H9 (cell line): Measurements from ENCODE around the gene ACSM5. TPM values are rescaled to one million over a fixed set of nuclear protein-coding genes. Genes with fewer than 3 reads are reported as not detected.
A peak's percentile ranks its signal among the peaks of the same experiment; 100 is the strongest.

Experiments used
- DNase-seq: peaks from one replicate; pipeline ENCODE4 v3.0.0-alpha.2; 2017
- H2AFZ ChIP-seq: one replicate; pipeline ENCODE4 v1.6.1; 2013; ENCODE audit warnings: mild to moderate bottlenecking, low read length, control low read depth, moderate library complexity
- H2AK5ac ChIP-seq: 2 replicates; pipeline ENCODE4 v1.6.1; 2013; ENCODE audit warnings: low read length, control low read depth, mixed read lengths; ENCODE audit not compliant: insufficient read length
- H2BK120ac ChIP-seq: one replicate; pipeline ENCODE4 v1.6.1; 2013; ENCODE audit warnings: low read depth, mild to moderate bottlenecking, low read length, control low read depth, inconsistent platforms; ENCODE audit not compliant: poor library complexity, severe bottlenecking
- H2BK12ac ChIP-seq: 2 replicates; pipeline ENCODE4 v1.6.1; 2013; ENCODE audit warnings: low read length, control low read depth, mixed read lengths, low read depth; ENCODE audit not compliant: insufficient read length
- H2BK15ac ChIP-seq: 2 replicates; pipeline ENCODE4 v1.6.1; 2013; ENCODE audit warnings: low read depth, low read length, control low read depth
- H2BK20ac ChIP-seq: one replicate; pipeline ENCODE4 v1.6.1; 2013; ENCODE audit warnings: low read depth, mild to moderate bottlenecking, low read length, control low read depth, inconsistent platforms; ENCODE audit not compliant: poor library complexity, severe bottlenecking
- H2BK5ac ChIP-seq: 2 replicates; pipeline ENCODE4 v1.6.1; 2013; ENCODE audit warnings: low read length, control low read depth, mixed read lengths; ENCODE audit not compliant: insufficient read length
- H3K14ac ChIP-seq: 2 replicates; pipeline ENCODE4 v1.6.1; 2013; ENCODE audit warnings: low read length, control low read depth; ENCODE audit not compliant: insufficient read depth
- H3K18ac ChIP-seq: 2 replicates; pipeline ENCODE4 v1.6.1; 2013; ENCODE audit warnings: low read depth, mild to moderate bottlenecking, mixed read lengths, low read length, control low read depth; ENCODE audit not compliant: insufficient read length
- H3K23ac ChIP-seq: 2 replicates; pipeline ENCODE4 v1.6.1; 2013; ENCODE audit warnings: low read length, control low read depth, mixed read lengths, low read depth; ENCODE audit not compliant: insufficient read length
- H3K23me2 ChIP-seq: 2 replicates; pipeline ENCODE4 v1.6.1; 2013; ENCODE audit warnings: low read depth, mild to moderate bottlenecking, mixed read lengths, low read length, control low read depth; ENCODE audit not compliant: insufficient read length, poor library complexity, severe bottlenecking
- H3K27ac ChIP-seq: 2 replicates; pipeline ENCODE4 v1.5.1; 2013; ENCODE audit warnings: low read length, control low read depth, mixed read lengths, low read depth; ENCODE audit not compliant: insufficient read length
- H3K27me3 ChIP-seq: 2 replicates; pipeline ENCODE4 v1.6.1; 2013; ENCODE audit warnings: low read length, control low read depth, inconsistent platforms; ENCODE audit not compliant: insufficient read depth
- H3K4ac ChIP-seq: 2 replicates; pipeline ENCODE4 v1.6.1; 2013; ENCODE audit warnings: low read depth, mild to moderate bottlenecking, control low read depth, inconsistent platforms, low read length, moderate library complexity
- H3K4me1 ChIP-seq: 2 replicates; pipeline ENCODE4 v1.6.1; 2013; ENCODE audit warnings: low read length, control low read depth, inconsistent platforms; ENCODE audit not compliant: insufficient read depth
- H3K4me2 ChIP-seq: 2 replicates; pipeline ENCODE4 v1.6.1; 2013; ENCODE audit warnings: low read length, control low read depth, mixed read lengths; ENCODE audit not compliant: insufficient read length, insufficient read depth
- H3K56ac ChIP-seq: 2 replicates; pipeline ENCODE4 v1.6.1; 2013; ENCODE audit warnings: low read depth, mild to moderate bottlenecking, mixed read lengths, low read length, control low read depth; ENCODE audit not compliant: insufficient read length
- H3K79me1 ChIP-seq: 2 replicates; pipeline ENCODE4 v1.6.1; 2013; ENCODE audit warnings: low read depth, mild to moderate bottlenecking, moderate library complexity, low read length, control low read depth, inconsistent platforms; ENCODE audit not compliant: insufficient read depth, poor library complexity, severe bottlenecking
- H3K79me2 ChIP-seq: 2 replicates; pipeline ENCODE4 v1.6.1; 2013; ENCODE audit warnings: low read length, control low read depth, inconsistent platforms; ENCODE audit not compliant: insufficient read depth
- H3K9ac ChIP-seq: 2 replicates; pipeline ENCODE4 v1.6.1; 2013; ENCODE audit warnings: low read length, control low read depth, mixed read lengths; ENCODE audit not compliant: insufficient read length; ENCODE audit errors: extremely low read depth
- H3K9me3 ChIP-seq: one replicate; pipeline ENCODE4 v1.6.1; 2013; ENCODE audit warnings: low read depth, low read length, inconsistent platforms; ENCODE audit not compliant: control insufficient read depth
- H3T11ph ChIP-seq: one replicate; pipeline ENCODE4 v1.6.1; 2013; ENCODE audit warnings: mild to moderate bottlenecking, low read length, control low read depth, inconsistent platforms
- H4K20me1 ChIP-seq: one replicate; pipeline ENCODE4 v1.6.1; 2013; ENCODE audit not compliant: control insufficient read depth, insufficient read length, insufficient read depth
- H4K5ac ChIP-seq: 2 replicates; pipeline ENCODE4 v1.6.1; 2013; ENCODE audit warnings: low read depth, mild to moderate bottlenecking, mixed read lengths, low read length, control low read depth; ENCODE audit not compliant: insufficient read length
- H4K8ac ChIP-seq: replicated peaks from 2 replicates; pipeline ENCODE4 v1.6.1; 2013; ENCODE audit warnings: low read length, control low read depth, mixed read lengths, low read depth; ENCODE audit not compliant: insufficient read length
- H4K91ac ChIP-seq: 2 replicates; pipeline ENCODE4 v1.6.1; 2013; ENCODE audit warnings: low read depth, mild to moderate bottlenecking, moderate library complexity, mixed read lengths, low read length, control low read depth; ENCODE audit not compliant: insufficient read length
- H3K27ac Mint-ChIP-seq, 3 experiments: 2 replicates in 2 of 3; 3 replicates in 1 of 3; pipeline ENCODE4 v1.8.0; 2020 to 2021; ENCODE audit warnings: mixed read lengths in 3 of 3, mild to moderate bottlenecking in 1 of 3, moderate library complexity in 1 of 3
- H3K27me3 Mint-ChIP-seq: 2 replicates; pipeline ENCODE4 v1.8.0; 2021; ENCODE audit warnings: low read depth, mild to moderate bottlenecking, moderate library complexity, mixed read lengths
- H3K36me3 Mint-ChIP-seq, 3 experiments: 2 replicates in 2 of 3; 3 replicates in 1 of 3; pipeline ENCODE4 v1.8.0; 2020 to 2021; ENCODE audit warnings: low read depth in 3 of 3, mixed read lengths in 3 of 3; ENCODE audit not compliant: insufficient read depth in 1 of 3
- H3K4me1 Mint-ChIP-seq, 2 experiments: 2 replicates each; pipeline ENCODE4 v1.8.0; 2020; ENCODE audit warnings: mixed read lengths in 2 of 2
- H3K4me3 Mint-ChIP-seq, 2 experiments: 2 replicates in 1 of 2; 3 replicates in 1 of 2; pipeline ENCODE4 v1.8.0; 2020 to 2021; ENCODE audit warnings: mild to moderate bottlenecking in 2 of 2, mixed read lengths in 2 of 2, moderate library complexity in 1 of 2
- H3K9me3 Mint-ChIP-seq, 2 experiments: 2 replicates in 1 of 2; 3 replicates in 1 of 2; pipeline ENCODE4 v1.8.0; 2020; ENCODE audit warnings: mild to moderate bottlenecking in 2 of 2, mixed read lengths in 2 of 2, moderate library complexity in 1 of 2
- CTCF ChIP-seq: fragments of 200-600 bp; sonication (generic); conservative IDR thresholded peaks from 3 replicates; pipeline ENCODE4 v1.8.0; 2021; ENCODE audit warnings: antibody characterized with exemption, mild to moderate bottlenecking
- WGBS: extraction: QIAGEN DNeasy Blood & Tissue Kit; methylation state at CpG from one replicate; pipeline ENCODE4 v1.1.7; 2013; ENCODE audit warnings: missing lambda C conversion rate, low lambda C conversion rate, mixed read lengths; ENCODE audit not compliant: insufficient read length; ENCODE audit errors: extremely low coverage; 5-methylcytosine and 5-hydroxymethylcytosine counted together
- total RNA-seq: library from RNA; stranded (reverse); gene quantifications from 2 replicates; pipeline ENCODE4 v1.2.1, GENCODE V29; 2021

ACSM5 gene
- total RNA-seq, 1 experiment from 2014 or later, result not detected

- H3K23me2 ChIP-seq, result no peaks in the 10 kb centered on the region
- H2AK5ac ChIP-seq, result no peak overlapping the region
- no peak overlapping the region for H2BK12ac ChIP-seq
- no peak overlapping the region for H3K14ac ChIP-seq
- H3K4me2 ChIP-seq, result no peak overlapping the region
- no peaks in the 10 kb centered on the region; the same call in 1 of the 2 replicates for H3K4me1 ChIP-seq
- H2AFZ ChIP-seq, result no peak overlapping the region
- H3K27ac ChIP-seq, result no peak overlapping the region
- peaks cover 0 to 4% of the 10 kb centered on the region in 2 experiments; a peak in 2 of 4 replicates for H3K4me1 Mint-ChIP-seq
- H3K27me3 ChIP-seq, result no peaks in the 10 kb centered on the region
- H3K4ac ChIP-seq, result no peak overlapping the region
- H3K36me3 Mint-ChIP-seq, result no peaks in the 10 kb centered on the region
- no peaks in the 10 kb centered on the region for H3K79me1 ChIP-seq
- no peak overlapping the region for H4K5ac ChIP-seq
- no peak overlapping the region for H2BK120ac ChIP-seq
- H3K9me3 Mint-ChIP-seq, result no peaks in the 10 kb centered on the region
- H3K27ac Mint-ChIP-seq, result peak overlapping the region in 1 of 3 experiments; percentile 25; a peak in 1 of 7 replicates
- H2BK15ac ChIP-seq, result no peak overlapping the region
- no peak overlapping the region for H2BK5ac ChIP-seq
- H3K27me3 Mint-ChIP-seq, result no peaks in the 10 kb centered on the region
- no peaks in the 10 kb centered on the region for H4K20me1 ChIP-seq
- H3K18ac ChIP-seq, result no peak overlapping the region
- H2BK20ac ChIP-seq, result no peak overlapping the region
- H4K91ac ChIP-seq, result no peak overlapping the region
- no peak overlapping the region for H3K56ac ChIP-seq
- no peak overlapping the region for H3K4me3 Mint-ChIP-seq
- DNase-seq, result no peak
- no peaks in the 10 kb centered on the region for H3K79me2 ChIP-seq
- H3K23ac ChIP-seq, result no peak overlapping the region
- no peaks in the 10 kb centered on the region for H3K9me3 ChIP-seq
- H3T11ph ChIP-seq, result no peak overlapping the region
- no peak overlapping the region for H4K8ac ChIP-seq
- no peak for TF ChIP-seq CTCF
- WGBS, result no CpG with 5 or more reads among the region's 2 CpGs
- no peak overlapping the region for H3K9ac ChIP-seq
Measured at GRCh38 chr16:20401066-20401465, 8.3 kb upstream of the ACSM5 start.
